ENCODE data around the gene ZNF410. TPM values are rescaled to one million over a fixed set of nuclear protein-coding genes. Genes with fewer than 3 reads are reported as not detected.

The ZNF410 gene
- total and polyA plus RNA-seq, 2 of the 13 experiments (the other 11 are each of a cell fraction or from before 2014, with no cell fraction given) = 19.2 to 44.3 TPM

DNA sequence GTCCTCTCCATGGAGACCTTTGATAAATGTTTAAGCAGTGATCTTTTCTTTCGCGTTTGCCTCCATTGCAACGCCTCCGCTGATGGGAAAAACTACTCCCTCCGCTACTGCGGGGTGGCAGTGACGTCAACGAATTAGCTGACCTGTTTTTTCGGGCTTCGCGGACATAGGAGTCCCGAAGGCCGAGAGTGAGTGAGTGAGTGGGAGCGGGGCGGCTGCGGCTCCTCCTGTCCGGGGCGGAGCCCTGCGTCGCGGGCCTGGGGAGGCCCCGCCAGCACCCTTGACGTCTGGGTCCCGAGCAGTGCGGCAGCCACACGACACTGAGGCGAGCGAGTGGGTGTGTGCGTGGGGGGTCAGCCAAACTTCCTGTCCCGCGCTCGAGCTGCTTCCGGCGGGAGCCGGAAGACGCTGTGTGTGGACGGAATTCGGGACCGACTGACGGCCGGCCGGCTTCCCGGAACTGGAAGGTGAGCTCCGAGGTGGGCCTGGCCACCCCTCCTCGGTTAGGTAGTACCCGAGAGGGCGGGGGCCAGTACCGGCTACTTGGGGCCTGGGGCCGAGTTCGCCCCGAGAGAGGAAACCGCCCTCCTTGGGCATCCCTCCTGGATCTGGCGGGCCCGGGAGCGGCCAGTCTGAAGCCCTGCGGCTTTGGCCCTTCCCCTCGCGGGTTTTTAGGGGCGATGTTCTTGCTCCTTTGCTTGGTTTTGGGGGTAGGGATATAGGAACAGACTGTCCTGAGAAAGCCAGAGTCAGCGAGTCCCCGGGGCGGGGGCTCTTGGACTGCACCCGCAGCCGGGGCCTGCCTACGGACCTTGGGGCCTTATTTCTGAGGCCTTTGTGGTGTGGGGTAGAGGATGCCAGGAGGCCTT lies at the start of gene ZNF410 (continued):
- TF ChIP-seq, protein P1, sequence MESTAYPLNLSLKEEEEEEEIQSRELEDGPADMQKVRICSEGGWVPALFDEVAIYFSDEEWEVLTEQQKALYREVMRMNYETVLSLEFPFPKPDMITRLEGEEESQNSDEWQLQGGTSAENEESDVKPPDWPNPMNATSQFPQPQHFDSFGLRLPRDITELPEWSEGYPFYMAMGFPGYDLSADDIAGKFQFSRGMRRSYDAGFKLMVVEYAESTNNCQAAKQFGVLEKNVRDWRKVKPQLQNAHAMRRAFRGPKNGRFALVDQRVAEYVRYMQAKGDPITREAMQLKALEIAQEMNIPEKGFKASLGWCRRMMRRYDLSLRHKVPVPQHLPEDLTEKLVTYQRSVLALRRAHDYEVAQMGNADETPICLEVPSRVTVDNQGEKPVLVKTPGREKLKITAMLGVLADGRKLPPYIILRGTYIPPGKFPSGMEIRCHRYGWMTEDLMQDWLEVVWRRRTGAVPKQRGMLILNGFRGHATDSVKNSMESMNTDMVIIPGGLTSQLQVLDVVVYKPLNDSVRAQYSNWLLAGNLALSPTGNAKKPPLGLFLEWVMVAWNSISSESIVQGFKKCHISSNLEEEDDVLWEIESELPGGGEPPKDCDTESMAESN (CRISPR knock-in tag; conservative IDR thresholded peaks at IDR 0.05) = peak; percentile 72
- TF ChIP-seq ZNF577 (CRISPR knock-in tag; IDR thresholded peaks at IDR 0.05; ENCODE audit: borderline replicate concordance, low read depth) (no peak), ZZZ3 (CRISPR knock-in tag; IDR thresholded peaks at IDR 0.05; ENCODE audit: borderline replicate concordance) (peak; percentile 71; the same call in 1 of the 2 replicates), IRX3 (CRISPR knock-in tag; IDR thresholded peaks at IDR 0.05; ENCODE audit: borderline replicate concordance, low read depth) (no peak), ZSCAN25 (CRISPR knock-in tag; IDR thresholded peaks at IDR 0.05) (peak; percentile 76), HOXA9 (CRISPR knock-in tag; IDR thresholded peaks at IDR 0.05; ENCODE audit: borderline replicate concordance) (no peak), ZNF224 (CRISPR knock-in tag; IDR thresholded peaks at IDR 0.05) (peak; percentile 83; the same call in 1 of the 2 replicates), ZKSCAN5 (CRISPR knock-in tag; IDR thresholded peaks at IDR 0.05) (no peak), ZNF33A (CRISPR knock-in tag; IDR thresholded peaks at IDR 0.05; ENCODE audit: borderline replicate concordance) (no peak), ZNF333 (CRISPR knock-in tag; IDR thresholded peaks at IDR 0.05; ENCODE audit: borderline replicate concordance) (no peak), GLI4 (CRISPR knock-in tag; IDR thresholded peaks at IDR 0.05; ENCODE audit: borderline replicate concordance) (peak; percentile 94), YY1 (IDR thresholded peaks at IDR 0.05; ENCODE audit: insufficient read depth, insufficient replicate concordance, low read depth, low read length) (peak; percentile 59)
- TF ChIP-seq, protein P2, sequence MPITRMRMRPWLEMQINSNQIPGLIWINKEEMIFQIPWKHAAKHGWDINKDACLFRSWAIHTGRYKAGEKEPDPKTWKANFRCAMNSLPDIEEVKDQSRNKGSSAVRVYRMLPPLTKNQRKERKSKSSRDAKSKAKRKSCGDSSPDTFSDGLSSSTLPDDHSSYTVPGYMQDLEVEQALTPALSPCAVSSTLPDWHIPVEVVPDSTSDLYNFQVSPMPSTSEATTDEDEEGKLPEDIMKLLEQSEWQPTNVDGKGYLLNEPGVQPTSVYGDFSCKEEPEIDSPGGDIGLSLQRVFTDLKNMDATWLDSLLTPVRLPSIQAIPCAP (CRISPR knock-in tag; IDR thresholded peaks at IDR 0.05; ENCODE audit: low read depth) = no peak
- TF ChIP-seq, protein P3, sequence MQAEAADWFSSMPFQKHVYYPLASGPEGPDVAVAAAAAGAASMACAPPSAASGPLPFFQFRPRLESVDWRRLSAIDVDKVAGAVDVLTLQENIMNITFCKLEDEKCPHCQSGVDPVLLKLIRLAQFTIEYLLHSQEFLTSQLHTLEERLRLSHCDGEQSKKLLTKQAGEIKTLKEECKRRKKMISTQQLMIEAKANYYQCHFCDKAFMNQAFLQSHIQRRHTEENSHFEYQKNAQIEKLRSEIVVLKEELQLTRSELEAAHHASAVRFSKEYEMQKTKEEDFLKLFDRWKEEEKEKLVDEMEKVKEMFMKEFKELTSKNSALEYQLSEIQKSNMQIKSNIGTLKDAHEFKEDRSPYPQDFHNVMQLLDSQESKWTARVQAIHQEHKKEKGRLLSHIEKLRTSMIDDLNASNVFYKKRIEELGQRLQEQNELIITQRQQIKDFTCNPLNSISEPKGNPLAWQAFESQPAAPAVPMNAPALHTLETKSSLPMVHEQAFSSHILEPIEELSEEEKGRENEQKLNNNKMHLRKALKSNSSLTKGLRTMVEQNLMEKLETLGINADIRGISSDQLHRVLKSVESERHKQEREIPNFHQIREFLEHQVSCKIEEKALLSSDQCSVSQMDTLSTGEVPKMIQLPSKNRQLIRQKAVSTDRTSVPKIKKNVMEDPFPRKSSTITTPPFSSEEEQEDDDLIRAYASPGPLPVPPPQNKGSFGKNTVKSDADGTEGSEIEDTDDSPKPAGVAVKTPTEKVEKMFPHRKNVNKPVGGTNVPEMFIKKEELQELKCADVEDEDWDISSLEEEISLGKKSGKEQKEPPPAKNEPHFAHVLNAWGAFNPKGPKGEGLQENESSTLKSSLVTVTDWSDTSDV (CRISPR knock-in tag; IDR thresholded peaks at IDR 0.05) = peak; percentile 92; the same call in 1 of the 2 replicates
- TF ChIP-seq, protein P4, sequence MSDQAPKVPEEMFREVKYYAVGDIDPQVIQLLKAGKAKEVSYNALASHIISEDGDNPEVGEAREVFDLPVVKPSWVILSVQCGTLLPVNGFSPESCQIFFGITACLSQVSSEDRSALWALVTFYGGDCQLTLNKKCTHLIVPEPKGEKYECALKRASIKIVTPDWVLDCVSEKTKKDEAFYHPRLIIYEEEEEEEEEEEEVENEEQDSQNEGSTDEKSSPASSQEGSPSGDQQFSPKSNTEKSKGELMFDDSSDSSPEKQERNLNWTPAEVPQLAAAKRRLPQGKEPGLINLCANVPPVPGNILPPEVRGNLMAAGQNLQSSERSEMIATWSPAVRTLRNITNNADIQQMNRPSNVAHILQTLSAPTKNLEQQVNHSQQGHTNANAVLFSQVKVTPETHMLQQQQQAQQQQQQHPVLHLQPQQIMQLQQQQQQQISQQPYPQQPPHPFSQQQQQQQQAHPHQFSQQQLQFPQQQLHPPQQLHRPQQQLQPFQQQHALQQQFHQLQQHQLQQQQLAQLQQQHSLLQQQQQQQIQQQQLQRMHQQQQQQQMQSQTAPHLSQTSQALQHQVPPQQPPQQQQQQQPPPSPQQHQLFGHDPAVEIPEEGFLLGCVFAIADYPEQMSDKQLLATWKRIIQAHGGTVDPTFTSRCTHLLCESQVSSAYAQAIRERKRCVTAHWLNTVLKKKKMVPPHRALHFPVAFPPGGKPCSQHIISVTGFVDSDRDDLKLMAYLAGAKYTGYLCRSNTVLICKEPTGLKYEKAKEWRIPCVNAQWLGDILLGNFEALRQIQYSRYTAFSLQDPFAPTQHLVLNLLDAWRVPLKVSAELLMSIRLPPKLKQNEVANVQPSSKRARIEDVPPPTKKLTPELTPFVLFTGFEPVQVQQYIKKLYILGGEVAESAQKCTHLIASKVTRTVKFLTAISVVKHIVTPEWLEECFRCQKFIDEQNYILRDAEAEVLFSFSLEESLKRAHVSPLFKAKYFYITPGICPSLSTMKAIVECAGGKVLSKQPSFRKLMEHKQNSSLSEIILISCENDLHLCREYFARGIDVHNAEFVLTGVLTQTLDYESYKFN (CRISPR knock-in tag; conservative IDR thresholded peaks at IDR 0.05) = peak; percentile 58
- TF ChIP-seq, protein P5, sequence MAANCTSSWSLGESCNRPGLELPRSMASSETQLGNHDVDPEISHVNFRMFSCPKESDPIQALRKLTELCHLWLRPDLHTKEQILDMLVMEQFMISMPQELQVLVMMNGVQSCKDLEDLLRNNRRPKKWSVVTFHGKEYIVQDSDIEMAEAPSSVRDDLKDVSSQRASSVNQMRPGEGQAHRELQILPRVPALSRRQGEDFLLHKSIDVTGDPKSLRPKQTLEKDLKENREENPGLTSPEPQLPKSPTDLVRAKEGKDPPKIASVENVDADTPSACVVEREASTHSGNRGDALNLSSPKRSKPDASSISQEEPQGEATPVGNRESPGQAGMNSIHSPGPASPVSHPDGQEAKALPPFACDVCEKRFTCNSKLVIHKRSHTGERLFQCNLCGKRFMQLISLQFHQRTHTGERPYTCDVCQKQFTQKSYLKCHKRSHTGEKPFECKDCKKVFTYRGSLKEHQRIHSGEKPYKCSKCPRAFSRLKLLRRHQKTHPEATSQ (CRISPR knock-in tag; IDR thresholded peaks at IDR 0.05; ENCODE audit: borderline replicate concordance) = no peak

All from HepG2 (cell line).